OCI-LY3 (cell line): ENCODE measurements around the gene SIX1.

ENCODE experiments used
- CTCF ChIP-seq: fragments of 200-600, 300-600 bp; sonication (generic); IDR thresholded peaks from 2 replicates; pipeline ENCODE4 v1.5.1; 2014; ENCODE audit warnings: antibody characterized with exemption, low read length, low read depth
- EZH2phosphoT487 ChIP-seq: fragments of 200-600 bp; shearing (Covaris generic); IDR thresholded peaks from 2 replicates; pipeline ENCODE4 v1.6.1; 2018; ENCODE audit warnings: antibody characterized with exemption, mixed run types, low read depth

- TF ChIP-seq CTCF (no peak), EZH2phosphoT487 (no peak)
Observed at GRCh38 chr14:60647081-60647836, 2.0 kb downstream of the SIX1 start.
